Mesothelial cell of epicardium (in vitro differentiated cells): Measurements from ENCODE around the gene PDE1C. TPM values are rescaled to one million over a fixed set of nuclear protein-coding genes. Genes with fewer than 3 reads are reported as not detected.

Source experiments
- DNase-seq, 2 experiments: peaks; one replicate each; pipeline ENCODE4 v3.0.0; 2021; ENCODE audit warnings: low spot score in 2 of 2; ENCODE audit not compliant: unreplicated experiment in 2 of 2
- H3K27ac Mint-ChIP-seq: 2 replicates; pipeline ENCODE4 v1.8.0; 2021; ENCODE audit warnings: mixed read lengths
- H3K27me3 Mint-ChIP-seq: 2 replicates; pipeline ENCODE4 v1.8.0; 2021; ENCODE audit warnings: low read depth, mixed read lengths
- H3K36me3 Mint-ChIP-seq: 2 replicates; pipeline ENCODE4 v1.8.0; 2021; ENCODE audit warnings: mixed read lengths
- H3K4me1 Mint-ChIP-seq: 2 replicates; pipeline ENCODE4 v1.8.0; 2021; ENCODE audit warnings: mixed read lengths
- H3K4me3 Mint-ChIP-seq: 2 replicates; pipeline ENCODE4 v1.8.0; 2021; ENCODE audit warnings: mild to moderate bottlenecking, moderate library complexity, mixed read lengths
- H3K9me3 Mint-ChIP-seq: 2 replicates; pipeline ENCODE4 v1.8.0; 2021; ENCODE audit warnings: mixed read lengths
- total RNA-seq: library from RNA; stranded (reverse); gene quantifications from 3 replicates; pipeline ENCODE4 v1.2.1, GENCODE V29; 2021
- TF ChIP-seq, protein P1 (sequence below): fragments of 200-600 bp; sonication (generic); IDR thresholded peaks from one replicate; pipeline ENCODE4 v1.5.0; 2021; ENCODE audit warnings: antibody characterized with exemption; ENCODE audit not compliant: unreplicated experiment

Gene PDE1C
- total RNA-seq, 1 donor from 2014 or later, result 0.94 TPM

DNA sequence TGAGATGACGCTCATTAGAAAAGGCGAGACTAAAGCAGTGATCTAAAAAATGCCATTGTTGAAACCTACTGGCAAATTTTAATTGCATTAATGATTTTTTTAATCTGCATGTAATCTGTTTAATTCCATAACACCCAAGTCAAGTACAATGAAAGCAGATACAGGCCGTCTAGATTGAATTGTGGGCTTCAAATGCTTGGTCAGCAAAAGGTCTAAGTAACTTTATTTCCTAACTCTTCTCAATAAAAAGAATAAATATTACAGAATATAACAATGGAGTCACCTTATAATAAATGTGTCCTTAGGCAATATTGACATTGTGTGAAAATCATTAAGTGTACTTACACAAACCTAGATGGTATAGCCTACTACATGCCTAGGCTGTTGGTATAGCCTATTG, 20.6 kb downstream of the PDE1C start:
- H3K27ac Mint-ChIP-seq, result no peak overlapping the region
- H3K9me3 Mint-ChIP-seq, result no peaks in the 10 kb centered on the region
- H3K4me3 Mint-ChIP-seq, result no peak overlapping the region
- H3K4me1 Mint-ChIP-seq, result peaks cover 2% of the 10 kb centered on the region
- H3K27me3 Mint-ChIP-seq, result peaks cover 35% of the 10 kb centered on the region
- H3K36me3 Mint-ChIP-seq, result no peaks in the 10 kb centered on the region
- TF ChIP-seq, protein P1, sequence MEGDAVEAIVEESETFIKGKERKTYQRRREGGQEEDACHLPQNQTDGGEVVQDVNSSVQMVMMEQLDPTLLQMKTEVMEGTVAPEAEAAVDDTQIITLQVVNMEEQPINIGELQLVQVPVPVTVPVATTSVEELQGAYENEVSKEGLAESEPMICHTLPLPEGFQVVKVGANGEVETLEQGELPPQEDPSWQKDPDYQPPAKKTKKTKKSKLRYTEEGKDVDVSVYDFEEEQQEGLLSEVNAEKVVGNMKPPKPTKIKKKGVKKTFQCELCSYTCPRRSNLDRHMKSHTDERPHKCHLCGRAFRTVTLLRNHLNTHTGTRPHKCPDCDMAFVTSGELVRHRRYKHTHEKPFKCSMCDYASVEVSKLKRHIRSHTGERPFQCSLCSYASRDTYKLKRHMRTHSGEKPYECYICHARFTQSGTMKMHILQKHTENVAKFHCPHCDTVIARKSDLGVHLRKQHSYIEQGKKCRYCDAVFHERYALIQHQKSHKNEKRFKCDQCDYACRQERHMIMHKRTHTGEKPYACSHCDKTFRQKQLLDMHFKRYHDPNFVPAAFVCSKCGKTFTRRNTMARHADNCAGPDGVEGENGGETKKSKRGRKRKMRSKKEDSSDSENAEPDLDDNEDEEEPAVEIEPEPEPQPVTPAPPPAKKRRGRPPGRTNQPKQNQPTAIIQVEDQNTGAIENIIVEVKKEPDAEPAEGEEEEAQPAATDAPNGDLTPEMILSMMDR, result no peak
- no peak for DNase-seq

DNA sequence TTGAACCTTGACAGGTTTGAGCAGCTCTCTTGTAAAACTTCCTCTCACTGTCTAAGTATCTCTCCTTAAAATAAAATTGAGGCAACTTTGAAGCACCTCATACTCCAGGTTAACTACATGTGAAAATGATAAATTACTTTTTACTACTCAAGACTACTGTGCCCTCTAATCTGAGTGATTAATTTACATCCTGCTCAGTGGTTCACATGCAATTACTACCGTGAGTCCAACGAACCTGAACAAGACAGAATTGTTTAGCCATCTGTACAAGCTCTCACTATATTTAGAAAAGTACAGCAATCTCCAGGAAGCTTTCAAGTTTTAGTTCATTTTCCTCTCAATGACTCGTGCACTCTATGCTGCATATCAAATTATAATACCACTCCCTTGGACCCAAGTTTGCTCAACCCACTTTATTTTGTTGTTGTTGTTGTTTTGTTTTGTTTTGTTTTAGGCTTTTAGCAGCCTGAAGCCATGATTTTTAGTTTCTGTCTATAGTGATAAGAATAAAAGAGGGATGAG, 21.2 kb downstream of the PDE1C start:
- Mint-ChIP-seq H3K9me3 (no peaks in the 10 kb centered on the region), H3K4me1 (peaks cover 2% of the 10 kb centered on the region), H3K27ac (no peak overlapping the region), H3K4me3 (no peak overlapping the region), H3K36me3 (no peaks in the 10 kb centered on the region), H3K27me3 (peaks cover 39% of the 10 kb centered on the region)
- TF ChIP-seq, protein P1, result no peak
- DNase-seq, result no peak

DNA sequence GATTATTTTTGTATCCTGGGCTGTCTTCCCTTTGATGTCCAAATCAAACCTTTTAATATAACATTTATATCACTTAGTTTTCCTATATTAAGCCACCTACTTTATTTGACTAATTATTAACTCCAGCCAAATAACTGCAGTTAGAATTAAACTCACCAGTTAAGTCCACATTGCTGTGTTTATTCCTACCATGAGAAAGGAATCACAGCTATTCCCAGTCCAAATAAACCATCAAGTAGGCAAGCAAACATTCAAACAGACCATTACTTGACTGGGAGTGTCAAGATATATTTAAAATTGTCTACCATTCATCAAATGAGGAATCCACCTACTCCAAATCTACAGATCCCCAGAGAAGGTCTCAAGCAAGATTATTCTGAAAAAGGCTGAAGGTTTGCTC, 22.4 kb downstream of the PDE1C start:
- peaks cover 36% of the 10 kb centered on the region for H3K27me3 Mint-ChIP-seq
- H3K4me3 Mint-ChIP-seq, result no peak overlapping the region
- H3K27ac Mint-ChIP-seq, result no peak overlapping the region
- H3K4me1 Mint-ChIP-seq, result peaks cover 2% of the 10 kb centered on the region
- TF ChIP-seq, protein P1, result no peak
- H3K9me3 Mint-ChIP-seq, result no peaks in the 10 kb centered on the region
- H3K36me3 Mint-ChIP-seq, result no peaks in the 10 kb centered on the region
- DNase-seq, result no peak

DNA sequence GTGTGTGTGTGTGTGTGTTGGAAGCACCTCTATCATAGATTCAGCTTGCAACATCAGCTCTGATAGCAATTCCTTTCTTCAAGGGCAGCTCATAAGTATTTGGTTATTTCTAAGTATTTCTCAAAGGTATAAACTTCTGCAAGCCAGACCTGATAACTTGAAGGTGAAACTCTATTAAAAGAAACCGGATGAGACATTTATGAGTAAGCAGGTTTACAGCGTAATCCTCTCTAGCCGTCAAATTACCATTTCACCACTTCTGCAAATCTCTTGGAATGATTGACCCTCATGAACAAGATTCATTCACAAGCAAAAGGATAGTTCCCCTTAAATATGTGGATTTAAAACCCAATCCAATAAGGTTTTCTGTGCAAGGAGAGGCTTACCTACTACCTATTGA, 23.1 kb downstream of the PDE1C start:
- DNase-seq, result no peak
- Mint-ChIP-seq H3K27ac (no peak overlapping the region), H3K27me3 (peaks cover 37% of the 10 kb centered on the region), H3K4me1 (peaks cover 2% of the 10 kb centered on the region), H3K4me3 (no peak overlapping the region), H3K9me3 (no peaks in the 10 kb centered on the region), H3K36me3 (no peaks in the 10 kb centered on the region)
- TF ChIP-seq, protein P1, result no peak

DNA sequence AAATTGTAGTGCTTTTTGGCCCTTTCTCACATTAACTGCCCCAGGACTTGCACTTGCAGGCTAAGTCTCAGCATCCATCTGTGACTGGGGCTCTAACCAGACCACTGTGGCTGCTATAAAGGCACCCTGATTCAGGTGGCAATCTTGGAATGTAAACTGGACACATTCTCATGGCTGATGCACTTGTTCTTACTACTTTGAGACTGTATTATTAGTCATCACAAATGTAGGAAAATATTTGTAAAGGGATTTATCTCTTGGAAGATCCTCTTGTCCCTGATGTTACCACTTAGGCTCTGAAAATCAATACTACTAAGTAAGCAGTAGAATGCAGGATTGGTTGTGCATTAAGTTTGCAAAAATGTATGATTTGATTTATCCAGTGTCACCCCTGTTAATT, 25.0 kb downstream of the PDE1C start:
- Mint-ChIP-seq H3K27me3 (peaks cover 36% of the 10 kb centered on the region), H3K27ac (no peak overlapping the region), H3K9me3 (no peaks in the 10 kb centered on the region), H3K4me1 (peaks cover 4% of the 10 kb centered on the region), H3K4me3 (no peak overlapping the region), H3K36me3 (no peaks in the 10 kb centered on the region)
- TF ChIP-seq, protein P1, result no peak
- DNase-seq, result no peak

DNA sequence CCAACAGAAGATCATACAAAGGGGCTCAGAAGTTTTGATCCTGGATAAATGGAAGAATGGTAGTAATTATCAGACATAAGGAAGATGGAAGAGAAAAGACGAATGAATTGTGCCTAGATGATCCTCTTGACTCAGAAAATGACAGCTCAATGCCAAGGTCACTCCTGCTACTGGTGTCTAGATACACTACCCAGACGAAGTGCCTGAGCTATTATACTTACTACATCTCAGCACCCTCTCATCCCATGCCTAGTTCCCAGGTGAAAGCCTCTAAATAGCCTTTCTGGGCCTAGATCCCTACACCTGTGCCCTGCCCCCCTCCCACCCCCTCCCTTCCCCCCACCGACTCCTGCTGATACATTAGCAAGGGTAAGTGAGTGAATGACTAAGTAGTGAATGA, 25.5 kb downstream of the PDE1C start:
- TF ChIP-seq, protein P1, result no peak
- Mint-ChIP-seq H3K4me3 (no peak overlapping the region), H3K27ac (no peak overlapping the region), H3K4me1 (peaks cover 4% of the 10 kb centered on the region), H3K36me3 (no peaks in the 10 kb centered on the region), H3K27me3 (peaks cover 36% of the 10 kb centered on the region), H3K9me3 (no peaks in the 10 kb centered on the region)
- DNase-seq, result no peak
